ENCODE results near the gene ZDHHC22. TPM values are rescaled to one million over a fixed set of nuclear protein-coding genes. Genes with fewer than 3 reads are reported as not detected.

Gene ZDHHC22
- total and polyA plus RNA-seq, 7 donors: 0.01 to 0.04 TPM; not detected in 5

GRCh38 chr14:77142005-77142800 lies 612 bp upstream of the ZDHHC22 start:
- Histone ChIP-seq H3K9me3 (no peaks in the 10 kb centered on the region), H3K36me3 (ENCODE audit: insufficient read depth in 1 of 2, low read depth in 1 of 2) (no peaks in the 10 kb centered on the region), H3K27ac (no peak overlapping the region), H3K27me3 (ENCODE audit: insufficient read depth in 3 of 3, low read length in 2 of 3) (peaks cover 0 to 94% (median 25%) of the 10 kb centered on the region in 3 donors), H3K4me3 (peak overlapping the region; percentile 64), H3K4me1 (peaks cover 13% of the 10 kb centered on the region)
- intact Hi-C loops (cut with DNase I): loop anchor here in 1 of 2 donors (10.0 kb wide), 1 partner anchor 413 kb away; no protein-coding TSS in a partner anchor
- TF ChIP-seq, protein P1, sequence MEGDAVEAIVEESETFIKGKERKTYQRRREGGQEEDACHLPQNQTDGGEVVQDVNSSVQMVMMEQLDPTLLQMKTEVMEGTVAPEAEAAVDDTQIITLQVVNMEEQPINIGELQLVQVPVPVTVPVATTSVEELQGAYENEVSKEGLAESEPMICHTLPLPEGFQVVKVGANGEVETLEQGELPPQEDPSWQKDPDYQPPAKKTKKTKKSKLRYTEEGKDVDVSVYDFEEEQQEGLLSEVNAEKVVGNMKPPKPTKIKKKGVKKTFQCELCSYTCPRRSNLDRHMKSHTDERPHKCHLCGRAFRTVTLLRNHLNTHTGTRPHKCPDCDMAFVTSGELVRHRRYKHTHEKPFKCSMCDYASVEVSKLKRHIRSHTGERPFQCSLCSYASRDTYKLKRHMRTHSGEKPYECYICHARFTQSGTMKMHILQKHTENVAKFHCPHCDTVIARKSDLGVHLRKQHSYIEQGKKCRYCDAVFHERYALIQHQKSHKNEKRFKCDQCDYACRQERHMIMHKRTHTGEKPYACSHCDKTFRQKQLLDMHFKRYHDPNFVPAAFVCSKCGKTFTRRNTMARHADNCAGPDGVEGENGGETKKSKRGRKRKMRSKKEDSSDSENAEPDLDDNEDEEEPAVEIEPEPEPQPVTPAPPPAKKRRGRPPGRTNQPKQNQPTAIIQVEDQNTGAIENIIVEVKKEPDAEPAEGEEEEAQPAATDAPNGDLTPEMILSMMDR (IDR thresholded peaks at IDR 0.05): no peak
- WGBS, 3 donors: 17 to 24% (median 21%) methylated on average over 9 of the region's 9 CpGs
- ATAC-seq (no peak), DNase-seq (no peak)

DNA sequence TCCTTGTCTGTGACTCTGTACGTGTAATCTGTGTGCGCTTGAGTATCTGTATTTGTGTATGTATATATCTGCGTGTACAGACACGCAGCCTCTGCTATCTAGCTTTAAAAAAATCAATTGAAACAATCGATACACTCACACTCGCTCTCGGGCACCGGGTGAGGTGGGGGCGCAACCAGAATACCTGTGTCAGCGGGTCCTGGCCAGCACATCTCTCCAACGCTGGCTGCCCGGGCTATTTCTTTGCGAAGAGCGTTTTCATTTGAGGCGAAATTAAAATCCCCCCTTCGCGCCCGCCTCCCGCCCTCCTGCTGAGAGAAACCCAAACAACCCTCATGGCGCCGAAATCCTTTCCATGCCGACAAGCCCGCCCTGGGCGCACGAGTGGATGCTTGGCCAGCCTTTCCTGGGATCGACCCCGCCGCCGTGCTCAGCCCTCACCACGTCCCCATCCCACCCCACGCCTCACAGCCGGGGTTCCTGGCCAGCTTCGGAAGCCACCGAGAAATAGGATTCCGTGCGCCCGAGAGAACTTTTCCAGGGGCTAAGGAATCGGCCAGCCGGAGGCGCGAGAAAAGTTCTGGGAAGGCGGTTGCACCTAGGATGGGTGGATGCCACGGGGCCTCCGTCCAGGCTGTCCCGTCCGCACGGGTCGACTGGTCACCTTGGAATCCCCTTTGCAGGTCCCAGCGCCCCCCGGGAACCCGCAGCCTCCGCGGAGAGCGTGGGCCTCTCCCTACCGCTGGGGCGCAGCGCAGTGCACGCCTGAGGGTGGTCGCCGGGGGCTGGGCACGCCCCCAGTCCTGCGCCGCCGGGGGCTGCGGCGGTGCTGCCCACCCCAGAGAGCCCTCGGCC lies 1.0 kb downstream of the ZDHHC22 start:
- intact Hi-C loops (cut with DNase I): loop anchor here in 1 of 2 donors (10.0 kb wide), 1 partner anchor 414 kb away; no protein-coding TSS in a partner anchor
- WGBS, 3 donors: 1 to 2% (median 1%) methylated on average over 57 to 67 of the region's 67 CpGs
- Histone ChIP-seq H3K27ac (no peak overlapping the region), H3K4me1 (peaks cover 13% of the 10 kb centered on the region), H3K27me3 (ENCODE audit: insufficient read depth in 3 of 3, low read length in 2 of 3) (peaks cover 0 to 93% (median 22%) of the 10 kb centered on the region in 3 donors), H3K9me3 (no peaks in the 10 kb centered on the region), H3K36me3 (ENCODE audit: insufficient read depth in 1 of 2, low read depth in 1 of 2) (no peaks in the 10 kb centered on the region), H3K4me3 (peak overlapping the region; percentile 64)
- TF ChIP-seq, protein P1 (IDR thresholded peaks at IDR 0.05): no peak
- peak in 2 of 4 donors; percentile 11 to 12 for ATAC-seq
- no peak for DNase-seq

GRCh38 chr14:77139540-77140358 lies 1.8 kb downstream of the ZDHHC22 start:
- peak; percentile 27 to 61 for DNase-seq
- peak in 3 of 4 donors; percentile 37 to 62 (median 60) for ATAC-seq
- H3K27ac ChIP-seq: no peak overlapping the region
- H3K4me1 ChIP-seq: peaks cover 13% of the 10 kb centered on the region
- no peaks in the 10 kb centered on the region for H3K9me3 ChIP-seq
- WGBS, 3 donors: 2 to 7% (median 3%) methylated on average over 37 to 52 of the region's 52 CpGs
- intact Hi-C loops (cut with DNase I): loop anchor here in 1 of 2 donors (10.0 kb wide), 1 partner anchor 415 kb away; no protein-coding TSS in a partner anchor
- H3K36me3 ChIP-seq (ENCODE audit: insufficient read depth in 1 of 2, low read depth in 1 of 2): no peaks in the 10 kb centered on the region
- H3K4me3 ChIP-seq: peak overlapping the region; percentile 64
- H3K27me3 ChIP-seq (ENCODE audit: insufficient read depth in 3 of 3, low read length in 2 of 3): peaks cover 0 to 85% (median 22%) of the 10 kb centered on the region in 3 donors
- TF ChIP-seq, protein P1 (IDR thresholded peaks at IDR 0.05): peak; percentile 28

DNA sequence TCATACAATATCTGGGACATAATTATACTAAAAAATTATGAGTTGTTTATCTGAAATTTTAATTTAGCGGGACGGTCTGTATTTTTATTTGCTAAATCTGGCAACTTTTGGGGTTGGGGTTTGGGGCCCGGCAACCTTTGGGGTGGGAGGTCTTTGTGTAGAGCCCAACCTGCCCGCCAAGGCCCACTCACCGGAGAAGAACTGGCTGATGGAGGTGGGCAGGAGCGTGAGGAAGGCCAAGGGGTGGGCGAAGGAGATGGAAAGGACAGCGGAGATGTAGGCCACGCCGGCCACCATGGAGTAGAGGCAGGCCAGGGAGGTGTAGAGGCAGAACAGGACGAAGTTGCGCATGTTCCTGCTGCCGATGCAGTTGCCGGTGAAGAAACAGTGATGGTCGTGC lies 2.6 kb downstream of the ZDHHC22 start:
- no peak for ATAC-seq
- 80 to 85% (median 83%) methylated on average over 15 of the region's 15 CpGs for WGBS, 3 donors
- Histone ChIP-seq H3K36me3 (ENCODE audit: insufficient read depth in 1 of 2, low read depth in 1 of 2) (no peaks in the 10 kb centered on the region), H3K9me3 (no peaks in the 10 kb centered on the region), H3K4me1 (peaks cover 13% of the 10 kb centered on the region), H3K4me3 (no peak overlapping the region), H3K27me3 (ENCODE audit: insufficient read depth in 3 of 3, low read length in 2 of 3) (peaks cover 0 to 78% (median 22%) of the 10 kb centered on the region in 3 donors), H3K27ac (no peak overlapping the region)
- intact Hi-C loops (cut with DNase I): no loop called here
- no peak for DNase-seq
- TF ChIP-seq, protein P1 (IDR thresholded peaks at IDR 0.05): no peak

Data from psoas muscle (tissue), 8 donors.